NB4 (cell line): Measurements from ENCODE around the gene ANP32B.
"Not testable (repeated sequence)": the region's sequence is repeated elsewhere in the genome, so short reads cannot be mapped to it uniquely, and the experiment has no call there.

Experiments used
- POLR2A ChIP-seq: IDR thresholded peaks from 2 replicates; pipeline ENCODE4 v1.6.1; 2011; ENCODE audit warnings: mild to moderate bottlenecking; ENCODE audit not compliant: insufficient read length; ENCODE audit errors: extremely low read depth
- TF ChIP-seq, protein P1 (sequence below): IDR thresholded peaks from one replicate; pipeline ENCODE4 v1.5.1; 2012; ENCODE audit warnings: low read depth, low read length

GRCh38 chr9:98019869-98020268 lies 36.7 kb downstream of the ANP32B start:
- TF ChIP-seq, protein P1, sequence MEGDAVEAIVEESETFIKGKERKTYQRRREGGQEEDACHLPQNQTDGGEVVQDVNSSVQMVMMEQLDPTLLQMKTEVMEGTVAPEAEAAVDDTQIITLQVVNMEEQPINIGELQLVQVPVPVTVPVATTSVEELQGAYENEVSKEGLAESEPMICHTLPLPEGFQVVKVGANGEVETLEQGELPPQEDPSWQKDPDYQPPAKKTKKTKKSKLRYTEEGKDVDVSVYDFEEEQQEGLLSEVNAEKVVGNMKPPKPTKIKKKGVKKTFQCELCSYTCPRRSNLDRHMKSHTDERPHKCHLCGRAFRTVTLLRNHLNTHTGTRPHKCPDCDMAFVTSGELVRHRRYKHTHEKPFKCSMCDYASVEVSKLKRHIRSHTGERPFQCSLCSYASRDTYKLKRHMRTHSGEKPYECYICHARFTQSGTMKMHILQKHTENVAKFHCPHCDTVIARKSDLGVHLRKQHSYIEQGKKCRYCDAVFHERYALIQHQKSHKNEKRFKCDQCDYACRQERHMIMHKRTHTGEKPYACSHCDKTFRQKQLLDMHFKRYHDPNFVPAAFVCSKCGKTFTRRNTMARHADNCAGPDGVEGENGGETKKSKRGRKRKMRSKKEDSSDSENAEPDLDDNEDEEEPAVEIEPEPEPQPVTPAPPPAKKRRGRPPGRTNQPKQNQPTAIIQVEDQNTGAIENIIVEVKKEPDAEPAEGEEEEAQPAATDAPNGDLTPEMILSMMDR = not testable (repeated sequence)
- not testable (repeated sequence) for TF ChIP-seq POLR2A
